Measurements from ENCODE around the gene ZDHHC12. TPM values are rescaled to one million over a fixed set of nuclear protein-coding genes. Genes with fewer than 3 reads are reported as not detected.

ZDHHC12 gene
- total and polyA plus RNA-seq, 2 of the 13 experiments (the other 11 are each of a cell fraction or from before 2014, with no cell fraction given), result 25.4 to 28.0 TPM

GRCh38 chr9:128702445-128702948 is 21.4 kb downstream of the ZDHHC12 start, which contains the start of gene PKN3 (continued):
- TF ChIP-seq SATB2 (CRISPR knock-in tag; IDR thresholded peaks at IDR 0.05) (no peak), ZNF44 (CRISPR knock-in tag; IDR thresholded peaks at IDR 0.05) (no peak), NR1H2 (CRISPR knock-in tag; IDR thresholded peaks at IDR 0.05; ENCODE audit: borderline replicate concordance, low read depth) (no peak), RARG (CRISPR knock-in tag; IDR thresholded peaks at IDR 0.05; ENCODE audit: low read depth) (no peak), ZNF547 (CRISPR knock-in tag; IDR thresholded peaks at IDR 0.05) (peak; percentile 78), ZSCAN21 (CRISPR knock-in tag; IDR thresholded peaks at IDR 0.05; ENCODE audit: borderline replicate concordance) (no peak), ZC3H4 (CRISPR knock-in tag; IDR thresholded peaks at IDR 0.05; ENCODE audit: borderline replicate concordance) (no peak), DDIT3 (CRISPR knock-in tag; IDR thresholded peaks at IDR 0.05) (no peak), ZNF12 (CRISPR knock-in tag; IDR thresholded peaks at IDR 0.05) (0 out of 2 replicates have a peak, but pooled peaks have one; percentile 9), ZBTB4 (CRISPR knock-in tag; IDR thresholded peaks at IDR 0.05; ENCODE audit: borderline replicate concordance) (no peak)
- TF ChIP-seq, protein P1, sequence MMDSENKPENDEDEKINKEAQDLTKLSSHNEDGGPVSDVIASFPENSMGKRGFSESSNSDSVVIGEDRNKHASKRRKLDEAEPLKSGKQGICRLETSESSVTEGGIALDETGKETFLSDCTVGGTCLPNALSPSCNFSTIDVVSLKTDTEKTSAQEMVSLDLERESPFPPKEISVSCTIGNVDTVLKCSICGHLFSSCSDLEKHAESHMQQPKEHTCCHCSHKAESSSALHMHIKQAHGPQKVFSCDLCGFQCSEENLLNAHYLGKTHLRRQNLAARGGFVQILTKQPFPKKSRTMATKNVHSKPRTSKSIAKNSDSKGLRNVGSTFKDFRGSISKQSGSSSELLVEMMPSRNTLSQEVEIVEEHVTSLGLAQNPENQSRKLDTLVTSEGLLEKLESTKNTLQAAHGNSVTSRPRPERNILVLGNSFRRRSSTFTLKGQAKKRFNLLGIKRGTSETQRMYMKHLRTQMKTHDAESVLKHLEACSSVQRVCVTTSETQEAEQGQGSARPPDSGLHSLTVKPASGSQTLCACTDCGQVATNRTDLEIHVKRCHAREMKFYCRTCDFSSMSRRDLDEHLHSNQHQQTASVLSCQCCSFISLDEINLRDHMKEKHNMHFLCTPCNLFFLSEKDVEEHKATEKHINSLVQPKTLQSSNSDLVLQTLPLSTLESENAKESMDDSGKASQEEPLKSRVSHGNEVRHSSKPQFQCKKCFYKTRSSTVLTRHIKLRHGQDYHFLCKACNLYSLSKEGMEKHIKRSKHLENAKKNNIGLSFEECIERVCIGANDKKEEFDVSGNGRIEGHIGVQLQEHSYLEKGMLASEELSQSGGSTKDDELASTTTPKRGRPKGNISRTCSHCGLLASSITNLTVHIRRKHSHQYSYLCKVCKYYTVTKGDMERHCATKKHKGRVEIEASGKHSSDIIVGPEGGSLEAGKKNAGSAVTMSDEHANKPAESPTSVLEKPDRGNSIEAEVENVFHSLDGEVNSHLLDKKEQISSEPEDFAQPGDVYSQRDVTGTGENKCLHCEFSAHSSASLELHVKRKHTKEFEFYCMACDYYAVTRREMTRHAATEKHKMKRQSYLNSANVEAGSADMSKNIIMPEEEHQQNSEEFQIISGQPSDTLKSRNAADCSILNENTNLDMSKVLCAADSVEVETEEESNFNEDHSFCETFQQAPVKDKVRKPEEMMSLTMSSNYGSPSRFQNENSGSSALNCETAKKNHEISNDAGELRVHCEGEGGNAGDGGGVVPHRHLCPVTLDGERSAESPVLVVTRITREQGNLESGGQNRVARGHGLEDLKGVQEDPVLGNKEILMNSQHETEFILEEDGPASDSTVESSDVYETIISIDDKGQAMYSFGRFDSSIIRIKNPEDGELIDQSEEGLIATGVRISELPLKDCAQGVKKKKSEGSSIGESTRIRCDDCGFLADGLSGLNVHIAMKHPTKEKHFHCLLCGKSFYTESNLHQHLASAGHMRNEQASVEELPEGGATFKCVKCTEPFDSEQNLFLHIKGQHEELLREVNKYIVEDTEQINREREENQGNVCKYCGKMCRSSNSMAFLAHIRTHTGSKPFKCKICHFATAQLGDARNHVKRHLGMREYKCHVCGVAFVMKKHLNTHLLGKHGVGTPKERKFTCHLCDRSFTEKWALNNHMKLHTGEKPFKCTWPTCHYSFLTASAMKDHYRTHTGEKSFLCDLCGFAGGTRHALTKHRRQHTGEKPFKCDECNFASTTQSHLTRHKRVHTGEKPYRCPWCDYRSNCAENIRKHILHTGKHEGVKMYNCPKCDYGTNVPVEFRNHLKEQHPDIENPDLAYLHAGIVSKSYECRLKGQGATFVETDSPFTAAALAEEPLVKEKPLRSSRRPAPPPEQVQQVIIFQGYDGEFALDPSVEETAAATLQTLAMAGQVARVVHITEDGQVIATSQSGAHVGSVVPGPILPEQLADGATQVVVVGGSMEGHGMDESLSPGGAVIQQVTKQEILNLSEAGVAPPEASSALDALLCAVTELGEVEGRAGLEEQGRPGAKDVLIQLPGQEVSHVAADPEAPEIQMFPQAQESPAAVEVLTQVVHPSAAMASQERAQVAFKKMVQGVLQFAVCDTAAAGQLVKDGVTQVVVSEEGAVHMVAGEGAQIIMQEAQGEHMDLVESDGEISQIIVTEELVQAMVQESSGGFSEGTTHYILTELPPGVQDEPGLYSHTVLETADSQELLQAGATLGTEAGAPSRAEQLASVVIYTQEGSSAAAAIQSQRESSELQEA (CRISPR knock-in tag; IDR thresholded peaks at IDR 0.05; ENCODE audit: not compliant biosample characterization), result peak; percentile 28
- TF ChIP-seq, protein P2, sequence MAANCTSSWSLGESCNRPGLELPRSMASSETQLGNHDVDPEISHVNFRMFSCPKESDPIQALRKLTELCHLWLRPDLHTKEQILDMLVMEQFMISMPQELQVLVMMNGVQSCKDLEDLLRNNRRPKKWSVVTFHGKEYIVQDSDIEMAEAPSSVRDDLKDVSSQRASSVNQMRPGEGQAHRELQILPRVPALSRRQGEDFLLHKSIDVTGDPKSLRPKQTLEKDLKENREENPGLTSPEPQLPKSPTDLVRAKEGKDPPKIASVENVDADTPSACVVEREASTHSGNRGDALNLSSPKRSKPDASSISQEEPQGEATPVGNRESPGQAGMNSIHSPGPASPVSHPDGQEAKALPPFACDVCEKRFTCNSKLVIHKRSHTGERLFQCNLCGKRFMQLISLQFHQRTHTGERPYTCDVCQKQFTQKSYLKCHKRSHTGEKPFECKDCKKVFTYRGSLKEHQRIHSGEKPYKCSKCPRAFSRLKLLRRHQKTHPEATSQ (CRISPR knock-in tag; IDR thresholded peaks at IDR 0.05; ENCODE audit: borderline replicate concordance), result 0 out of 2 replicates have a peak, but pooled peaks have one; percentile 36

Measured in HepG2 (cell line).